ENCODE data around the gene KIF2A. TPM values are rescaled to one million over a fixed set of nuclear protein-coding genes. Genes with fewer than 3 reads are reported as not detected.
A peak's percentile ranks its signal among the peaks of the same experiment; 100 is the strongest.

The KIF2A gene
- total and polyA plus RNA-seq, 2 of the 13 experiments (the other 11 are each of a cell fraction or from before 2014, with no cell fraction given) = 8.5 to 19.2 TPM

GRCh38 chr5:62322484-62322883 lies 16.5 kb downstream of the KIF2A start (continued):
- no peak for TF ChIP-seq ZNF281 (CRISPR knock-in tag; IDR thresholded peaks at IDR 0.05; ENCODE audit: borderline replicate concordance)
- TF ChIP-seq ZNF260 (CRISPR knock-in tag; IDR thresholded peaks at IDR 0.05; ENCODE audit: borderline replicate concordance, low read depth) = no peak
- no peak for TF ChIP-seq E2F5 (CRISPR knock-in tag; conservative IDR thresholded peaks at IDR 0.05)
- no peak for TF ChIP-seq POLR2AphosphoS2 (IDR thresholded peaks at IDR 0.05; ENCODE audit: low read depth, low read length)
- TF ChIP-seq THAP8 (CRISPR knock-in tag; IDR thresholded peaks at IDR 0.05; ENCODE audit: borderline replicate concordance) = no peak
- TF ChIP-seq ZBTB37 (CRISPR knock-in tag; IDR thresholded peaks at IDR 0.05) = no peak
- TF ChIP-seq ZFP36L1 (CRISPR knock-in tag; IDR thresholded peaks at IDR 0.05) = no peak
- no peak for TF ChIP-seq KLF11 (CRISPR knock-in tag; IDR thresholded peaks at IDR 0.05)
- no peak for TF ChIP-seq ZNF652 (CRISPR knock-in tag; IDR thresholded peaks at IDR 0.05; ENCODE audit: borderline replicate concordance, low read depth)
- no peak for TF ChIP-seq PHF21A (CRISPR knock-in tag; IDR thresholded peaks at IDR 0.05)
- TF ChIP-seq ZNF367 (CRISPR knock-in tag; IDR thresholded peaks at IDR 0.05; ENCODE audit: borderline replicate concordance) = no peak
- TF ChIP-seq EP300 (IDR thresholded peaks at IDR 0.05; ENCODE audit: low read depth in 2 of 2, low read length in 2 of 2) = peak in 1 of 2 experiments; percentile 50; a peak in 1 of 4 replicates
- TF ChIP-seq EP300 (CRISPR knock-in tag; IDR thresholded peaks at IDR 0.05; ENCODE audit: borderline replicate concordance) = peak; percentile 43; the same call in 1 of the 2 replicates
- no peak for TF ChIP-seq ZNF124 (CRISPR knock-in tag; IDR thresholded peaks at IDR 0.05)
- TF ChIP-seq MBD4 (IDR thresholded peaks at IDR 0.05; ENCODE audit: borderline replicate concordance, low read length) = peak; percentile 64; the same call in 1 of the 2 replicates
- TF ChIP-seq HOMEZ (CRISPR knock-in tag; IDR thresholded peaks at IDR 0.05; ENCODE audit: low read depth) = no peak
- TF ChIP-seq ELF3 (CRISPR knock-in tag; IDR thresholded peaks at IDR 0.05) = peak; percentile 14; the same call in 1 of the 2 replicates
- no peak for TF ChIP-seq HNF4G (IDR thresholded peaks at IDR 0.05; ENCODE audit: borderline replicate concordance, low read depth, low read length)
- TF ChIP-seq HNF4G (CRISPR knock-in tag; IDR thresholded peaks at IDR 0.05; ENCODE audit: borderline replicate concordance, low read depth) = no peak
- TF ChIP-seq PLSCR1 (CRISPR knock-in tag; IDR thresholded peaks at IDR 0.05; ENCODE audit: borderline replicate concordance) = no peak
- TF ChIP-seq XRCC5 (optimal IDR thresholded peaks at IDR 0.05; ENCODE audit: low read length) = no peak
- TF ChIP-seq ZNF570 (CRISPR knock-in tag; IDR thresholded peaks at IDR 0.05; ENCODE audit: borderline replicate concordance) = no peak
